ENCODE measurements around the gene YPEL2. TPM values are rescaled to one million over a fixed set of nuclear protein-coding genes. Genes with fewer than 3 reads are reported as not detected.

Gene YPEL2
- 0.88 and 2.2 TPM in 2 replicates for total RNA-seq (2014; rRNA removed; shearing (Covaris generic))
- total RNA-seq (2022) = 3.1 and 5.1 TPM in 2 replicates
- Bru-seq, nascent RNA = percentile 37 among the genes with signal in this experiment
- BruChase-seq, experiment 1, labeled RNA remaining after a 6-hour chase = percentile 38 among the genes with signal in this experiment
- percentile 38 among the genes with signal in this experiment for BruChase-seq, experiment 2, labeled RNA remaining after a 2-hour chase
- long read RNA-seq, full-length matches to known transcripts = 2 of 3 reads
- long read RNA-seq, partial matches to known transcripts = 0 of 3 reads
- long read RNA-seq, other reads (novel, unspliced or antisense) = 1 of 3 reads

GRCh38 chr17:59331129-59331928, at the start of gene YPEL2:
Gene YPEL2, plus strand, starts transcription at chr17:59331655. Its CDS starts 21,755 bp downstream, at chr17:59353410.
- Histone ChIP-seq H3K9me3 (ENCODE audit: low read length) (no peaks in the 10 kb centered on the region), H3K36me3 (ENCODE audit: insufficient read depth, low read length) (no peaks in the 10 kb centered on the region), H4K20me1 (ENCODE audit: insufficient read depth, low read length) (no peaks in the 10 kb centered on the region; the same call in 1 of the 2 replicates), H2AFZ (ENCODE audit: low read length) (peak within 1 kb of the TSS; percentile 94), H3K4me3 (ENCODE audit: low read depth, low read length, poor library complexity, severe bottlenecking) (peak within 1 kb of the TSS; percentile 89), H3K79me2 (ENCODE audit: insufficient read depth, low read depth, low read length) (no peaks in the 10 kb centered on the region), H3K27ac (ENCODE audit: low read depth, low read length, poor library complexity, severe bottlenecking) (no peak within 1 kb of the TSS), H3K4me2 (ENCODE audit: low read length) (peak within 1 kb of the TSS; percentile 76), H3K4me1 (ENCODE audit: insufficient read depth, low read length, poor library complexity, severe bottlenecking) (peaks cover 25% of the 10 kb centered on the region), H3K9me2 (ENCODE audit: insufficient read depth, low read length) (no peaks in the 10 kb centered on the region)
- CTCF ChIA-PET (ENCODE audit: unreplicated experiment) = no interaction called here
- BruUV-seq (replicated peaks) = no TSS peak
- TF ChIP-seq CTCF (conservative IDR thresholded peaks at IDR 0.05; ENCODE audit: low read length) (no peak), EZH2phosphoT487 (IDR thresholded peaks at IDR 0.05; ENCODE audit: borderline replicate concordance, low read depth, low read length) (no peak)
- POLR2A ChIA-PET = interaction anchor here (0.6 kb wide), 1 partner anchor 8 kb away, joined by 3 read pairs; no protein-coding TSS in a partner anchor
- intact Hi-C loops (cut with micrococcal nuclease; ENCODE audit: unreplicated experiment) = no loop called here
- peak; percentile 94 for DNase-seq (ENCODE audit: low spot score)

- H3K4me1 ChIP-seq (ENCODE audit: insufficient read depth, low read length, poor library complexity, severe bottlenecking) = peaks cover 7% of the 10 kb centered on the region
- H3K4me2 ChIP-seq (ENCODE audit: low read length) = no peak overlapping the region
- H3K9me2 ChIP-seq (ENCODE audit: insufficient read depth, low read length) = no peaks in the 10 kb centered on the region
- H3K27ac ChIP-seq (ENCODE audit: low read depth, low read length, poor library complexity, severe bottlenecking) = no peak overlapping the region
- H3K79me2 ChIP-seq (ENCODE audit: insufficient read depth, low read depth, low read length) = no peaks in the 10 kb centered on the region
- no TSS peak for BruUV-seq (replicated peaks)
- no peak overlapping the region for H2AFZ ChIP-seq (ENCODE audit: low read length)
- TF ChIP-seq EZH2phosphoT487 (IDR thresholded peaks at IDR 0.05; ENCODE audit: borderline replicate concordance, low read depth, low read length) (no peak), CTCF (conservative IDR thresholded peaks at IDR 0.05; ENCODE audit: low read length) (no peak)
- H3K36me3 ChIP-seq (ENCODE audit: insufficient read depth, low read length) = no peaks in the 10 kb centered on the region
- no peaks in the 10 kb centered on the region for H4K20me1 ChIP-seq (ENCODE audit: insufficient read depth, low read length)
- ChIA-PET CTCF (ENCODE audit: unreplicated experiment) (no interaction called here), POLR2A (no interaction called here)
- H3K9me3 ChIP-seq (ENCODE audit: low read length) = no peaks in the 10 kb centered on the region
- no peak for DNase-seq (ENCODE audit: low spot score)
- H3K4me3 ChIP-seq (ENCODE audit: low read depth, low read length, poor library complexity, severe bottlenecking) = no peak overlapping the region
- intact Hi-C loops (cut with micrococcal nuclease; ENCODE audit: unreplicated experiment) = no loop called here
These were observed 47.1 kb upstream of the YPEL2 start for GRCh38 chr17:59284317-59284716.

Measured in OCI-LY7 (cell line).